Esophagus squamous epithelium (tissue), 5 donors: ENCODE data around the gene NBL1. TPM values are rescaled to one million over a fixed set of nuclear protein-coding genes. Genes with fewer than 3 reads are reported as not detected.

Experiments
- DNase-seq: peaks from one replicate; lab custom pipeline; 2025; lab: John Stamatoyannopoulos, UW
- H3K27ac ChIP-seq, 4 donors: fragments of 200-600 bp; sonication (generic); one replicate each; pipeline ENCODE4 v1.5.1; 2016 to 2019; ENCODE audit warnings: mild to moderate bottlenecking in 1 of 4
- H3K27me3 ChIP-seq, 4 donors: fragments of 200-600 bp; sonication (generic); 1 replicate in 3 of 4; 2 replicates in 1 of 4; pipeline versions ENCODE4 v1.5.1 to v1.6.0; 2017 to 2021; ENCODE audit warnings: antibody characterized with exemption in 1 of 4
- H3K36me3 ChIP-seq, 3 donors: fragments of 200-600 bp; sonication (generic); one replicate each; pipeline ENCODE4 v1.5.1; 2016 to 2019
- H3K4me1 ChIP-seq, 3 donors: fragments of 200-600 bp; sonication (generic); one replicate each; pipeline ENCODE4 v1.5.1; 2017 to 2019
- H3K4me3 ChIP-seq, 4 donors: fragments of 200-600 bp; sonication (generic); 1 replicate in 3 of 4; 2 replicates in 1 of 4; pipeline ENCODE4 v1.5.1; 2016 to 2019; ENCODE audit warnings: mild to moderate bottlenecking in 2 of 4, moderate library complexity in 1 of 4
- H3K9me3 ChIP-seq, 3 donors: fragments of 200-600 bp; sonication (generic); one replicate each; pipeline ENCODE4 v1.5.1; 2016 to 2019
- POLR2A ChIP-seq, 4 donors: fragments of 450-650 bp; IDR thresholded peaks; one replicate each; pipeline ENCODE4 v1.6.1; 2017; ENCODE audit warnings: antibody characterized with exemption in 4 of 4, mild to moderate bottlenecking in 4 of 4, moderate library complexity in 3 of 4
- WGBS, 2 donors: methylation state at CpG; one replicate each; pipeline ENCODE4 v1.1.5; 2018; 5-methylcytosine and 5-hydroxymethylcytosine counted together
- intact Hi-C: fragments of 100-400 bp; cut with DNase I; formaldehyde crosslinking; loops from one replicate; pipeline ENCODE4 v1.15.0; 2022
- total RNA-seq, 4 donors: library from RNA; depleted of rRNA; stranded (reverse); fragments of >200 nt; gene quantifications; one replicate each; pipeline ENCODE4 v1.1.0, GENCODE V29; 2016
- TF ChIP-seq, protein P1 (sequence below), 6 experiments: fragments of 450-650 bp in 4 of 6; fragments of 200-600 bp in 2 of 6; sonication (generic) in 2 of 6; IDR thresholded peaks; one replicate each; pipeline ENCODE4 v1.5.1; 2016 to 2019; ENCODE audit warnings: antibody characterized with exemption in 6 of 6, mild to moderate bottlenecking in 4 of 6, moderate library complexity in 4 of 6
- donor health status: DM: yes; HTN: yes; CAD: no.

Gene NBL1
- total RNA-seq, 4 donors from 2014 or later = 67.8 to 170 (median 95.1) TPM

DNA sequence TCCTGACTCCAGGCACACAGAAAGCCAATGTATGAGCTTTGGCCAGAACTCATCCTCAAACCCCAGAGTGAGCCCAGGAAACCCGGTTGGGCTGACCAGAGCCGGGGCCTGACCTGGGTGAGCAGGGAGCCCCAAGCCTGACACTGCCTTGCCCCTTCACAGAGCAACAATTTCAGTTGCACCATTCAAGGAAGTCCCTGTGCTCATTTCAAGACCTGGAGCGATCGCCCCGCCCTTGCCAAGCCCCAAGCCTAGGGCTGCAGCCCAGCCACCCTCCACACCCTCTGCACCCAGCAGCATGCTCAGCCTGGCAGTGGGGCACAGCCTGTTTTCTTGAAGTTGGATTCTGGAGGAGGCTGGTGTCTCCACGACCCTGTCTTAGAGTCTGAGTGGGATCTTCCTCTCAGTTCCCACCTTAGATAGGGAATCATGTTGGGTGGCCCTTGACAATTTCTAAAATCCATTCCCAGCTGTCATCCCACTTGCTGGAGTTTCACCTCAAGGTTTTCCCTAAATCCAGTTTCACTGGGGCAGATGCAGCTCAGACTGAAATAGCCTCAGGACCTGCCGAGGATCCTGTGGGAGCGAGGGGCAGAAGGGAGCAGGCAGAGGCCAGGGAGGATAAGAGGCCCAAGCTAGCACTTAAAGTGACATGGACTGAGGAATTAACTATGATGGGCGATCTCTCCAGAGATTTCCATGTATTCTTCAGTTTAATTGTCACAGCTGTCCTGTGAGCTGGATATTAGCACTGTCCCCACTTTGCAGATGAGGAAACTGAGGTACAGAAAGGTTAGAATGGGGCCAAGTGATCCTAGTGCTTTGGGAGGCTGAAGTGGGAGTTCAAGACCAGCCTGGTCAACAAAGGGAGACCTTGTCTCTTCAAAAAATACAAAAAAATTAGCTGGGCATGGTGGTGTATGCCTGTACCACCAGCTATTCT lies 2.5 kb downstream of the NBL1 start:
- Histone ChIP-seq H3K4me3 (peak overlapping the region; percentile 70 to 91 (median 85)), H3K27ac (peak overlapping the region; percentile 95 to 99 (median 98)), H3K36me3 (peaks cover 0 to 2% (median 0%) of the 10 kb centered on the region in 3 donors), H3K4me1 (peaks cover 58 to 90% (median 65%) of the 10 kb centered on the region in 3 donors), H3K9me3 (no peaks in the 10 kb centered on the region), H3K27me3 (no peaks in the 10 kb centered on the region)
- DNase-seq = no peak
- intact Hi-C loops = no loop called here
- WGBS, 2 donors = 21 to 69% methylated on average over 2 to 5 of the region's 9 CpGs
- TF ChIP-seq, protein P1, sequence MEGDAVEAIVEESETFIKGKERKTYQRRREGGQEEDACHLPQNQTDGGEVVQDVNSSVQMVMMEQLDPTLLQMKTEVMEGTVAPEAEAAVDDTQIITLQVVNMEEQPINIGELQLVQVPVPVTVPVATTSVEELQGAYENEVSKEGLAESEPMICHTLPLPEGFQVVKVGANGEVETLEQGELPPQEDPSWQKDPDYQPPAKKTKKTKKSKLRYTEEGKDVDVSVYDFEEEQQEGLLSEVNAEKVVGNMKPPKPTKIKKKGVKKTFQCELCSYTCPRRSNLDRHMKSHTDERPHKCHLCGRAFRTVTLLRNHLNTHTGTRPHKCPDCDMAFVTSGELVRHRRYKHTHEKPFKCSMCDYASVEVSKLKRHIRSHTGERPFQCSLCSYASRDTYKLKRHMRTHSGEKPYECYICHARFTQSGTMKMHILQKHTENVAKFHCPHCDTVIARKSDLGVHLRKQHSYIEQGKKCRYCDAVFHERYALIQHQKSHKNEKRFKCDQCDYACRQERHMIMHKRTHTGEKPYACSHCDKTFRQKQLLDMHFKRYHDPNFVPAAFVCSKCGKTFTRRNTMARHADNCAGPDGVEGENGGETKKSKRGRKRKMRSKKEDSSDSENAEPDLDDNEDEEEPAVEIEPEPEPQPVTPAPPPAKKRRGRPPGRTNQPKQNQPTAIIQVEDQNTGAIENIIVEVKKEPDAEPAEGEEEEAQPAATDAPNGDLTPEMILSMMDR (IDR thresholded peaks at IDR 0.05) = no peak
- peak in 2 of 4 donors; percentile 13 to 45 for TF ChIP-seq POLR2A (IDR thresholded peaks at IDR 0.05)

DNA sequence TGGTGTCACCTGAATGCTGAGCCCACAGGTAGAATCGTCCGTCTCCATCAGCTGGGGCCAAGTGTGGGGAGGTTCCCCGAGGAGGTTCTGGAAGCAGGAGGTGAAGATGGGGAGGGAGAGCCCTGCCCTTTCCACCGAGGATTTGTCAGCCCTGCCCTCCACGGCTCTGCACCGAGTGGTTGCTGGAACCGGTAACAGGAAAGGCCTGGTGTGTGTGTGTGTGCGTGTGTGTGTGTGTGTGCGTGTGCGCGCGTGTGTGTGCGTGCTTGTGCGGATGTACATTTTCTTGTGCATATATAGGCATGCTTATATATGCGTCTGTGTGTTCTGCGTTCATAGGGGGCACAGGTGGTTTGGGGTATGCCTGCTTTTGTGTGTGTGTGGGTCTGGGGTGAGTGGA lies 3.5 kb downstream of the NBL1 start:
- intact Hi-C loops = no loop called here
- H3K4me1 ChIP-seq = peaks cover 58 to 90% (median 74%) of the 10 kb centered on the region in 3 donors
- WGBS, 2 donors = 11 to 26% methylated on average over 13 to 15 of the region's 16 CpGs
- no peaks in the 10 kb centered on the region for H3K9me3 ChIP-seq
- no peaks in the 10 kb centered on the region for H3K27me3 ChIP-seq
- peak overlapping the region; percentile 6 to 91 (median 80) for H3K4me3 ChIP-seq
- no peak for DNase-seq
- H3K36me3 ChIP-seq = peaks cover 0 to 12% (median 0%) of the 10 kb centered on the region in 3 donors
- TF ChIP-seq POLR2A (IDR thresholded peaks at IDR 0.05) = no peak
- TF ChIP-seq, protein P1 (IDR thresholded peaks at IDR 0.05) = no peak
- peak overlapping the region; percentile 95 to 99 (median 98) for H3K27ac ChIP-seq

- TF ChIP-seq, protein P1 (IDR thresholded peaks at IDR 0.05) = no peak
- no peak for TF ChIP-seq POLR2A (IDR thresholded peaks at IDR 0.05)
- peak overlapping the region; percentile 95 to 99 (median 98) for H3K27ac ChIP-seq
- no peak for DNase-seq
- H3K4me1 ChIP-seq = peaks cover 53 to 89% (median 73%) of the 10 kb centered on the region in 3 donors
- H3K27me3 ChIP-seq = no peaks in the 10 kb centered on the region
- WGBS, 2 donors = 63% methylated on average over 2 of the region's 14 CpGs; no CpG with 5 or more reads in 1 of the 2 donors
- peaks cover 0 to 13% (median 0%) of the 10 kb centered on the region in 3 donors for H3K36me3 ChIP-seq
- intact Hi-C loops = no loop called here
- no peaks in the 10 kb centered on the region for H3K9me3 ChIP-seq
- peak overlapping the region in 3 of 4 donors; percentile 70 to 91 (median 89) for H3K4me3 ChIP-seq
Observed at GRCh38 chr1:19648239-19648638, 4.1 kb downstream of the NBL1 start.

- no peak for TF ChIP-seq POLR2A (IDR thresholded peaks at IDR 0.05)
- TF ChIP-seq, protein P1 (IDR thresholded peaks at IDR 0.05) = peak in 5 of 6 experiments; percentile 27 to 53 (median 37)
- peak overlapping the region in 3 of 4 donors; percentile 70 to 91 (median 89) for H3K4me3 ChIP-seq
- WGBS, 2 donors = 34 to 38% methylated on average over 7 to 8 of the region's 11 CpGs
- no peaks in the 10 kb centered on the region for H3K27me3 ChIP-seq
- intact Hi-C loops = no loop called here
- no peak for DNase-seq
- H3K36me3 ChIP-seq = peaks cover 0 to 14% (median 0%) of the 10 kb centered on the region in 3 donors
- H3K4me1 ChIP-seq = peaks cover 48 to 89% (median 74%) of the 10 kb centered on the region in 3 donors
- H3K27ac ChIP-seq = peak overlapping the region; percentile 95 to 99 (median 98)
- no peaks in the 10 kb centered on the region for H3K9me3 ChIP-seq
Observed at GRCh38 chr1:19648689-19649088, 4.6 kb downstream of the NBL1 start.
